Kidney (tissue), 14 donors: Measurements from ENCODE around the gene OLFML1. TPM values are rescaled to one million over a fixed set of nuclear protein-coding genes. Genes with fewer than 3 reads are reported as not detected.
"Not testable (repeated sequence)": the region's sequence is repeated elsewhere in the genome, so short reads cannot be mapped to it uniquely, and the experiment has no call there.

Experiments
- DNase-seq, 5 donors: peaks; one replicate each; pipeline ENCODE4 v3.0.0-alpha.2; 2013 to 2020
- FAIRE-seq: peaks from 2 replicates; lab custom pipeline; 2012; peaks lifted over from hg19 to GRCh38; lab: Jason Lieb, UNC
- H3K27ac ChIP-seq, 2 donors: one replicate each; pipeline ENCODE4 v1.7.0; 2013; ENCODE audit warnings: low read depth in 2 of 2, low read length in 2 of 2, inconsistent platforms in 1 of 2
- H3K27me3 ChIP-seq: one replicate; pipeline ENCODE4 v1.7.1; 2013; ENCODE audit warnings: low read length, inconsistent platforms; ENCODE audit not compliant: control insufficient read depth, insufficient read depth
- H3K36me3 ChIP-seq, 3 donors: one replicate each; pipeline versions ENCODE4 v1.7.0 to v1.7.1; 2013; ENCODE audit warnings: low read length in 3 of 3, control low read depth in 1 of 3, inconsistent platforms in 1 of 3; ENCODE audit not compliant: insufficient read depth in 3 of 3, control insufficient read depth in 2 of 3
- H3K4me1 ChIP-seq, 3 donors: one replicate each; pipeline versions ENCODE4 v1.7.0 to v1.7.1; 2013; ENCODE audit warnings: low read length in 3 of 3, inconsistent platforms in 1 of 3, low read depth in 1 of 3; ENCODE audit not compliant: control insufficient read depth in 2 of 3, insufficient read depth in 2 of 3
- H3K4me3 ChIP-seq, 3 donors: one replicate each; pipeline versions ENCODE4 v1.7.0 to v1.8.1; 2013; ENCODE audit warnings: low read length in 3 of 3, control low read depth in 1 of 3, inconsistent platforms in 1 of 3
- H3K9ac ChIP-seq, 3 donors: one replicate each; pipeline versions ENCODE4 v1.7.0 to v1.7.1; 2013; ENCODE audit warnings: low read length in 3 of 3, control low read depth in 1 of 3, inconsistent platforms in 1 of 3
- H3K9me3 ChIP-seq, 3 donors: one replicate each; pipeline versions ENCODE4 v1.7.0 to v1.7.1; 2013; ENCODE audit warnings: low read length in 3 of 3, control low read depth in 1 of 3, inconsistent platforms in 1 of 3; ENCODE audit not compliant: control insufficient read depth in 2 of 3, insufficient read depth in 1 of 3
- intact Hi-C: fragments of 100-400 bp; cut with DNase I; formaldehyde crosslinking; loops from one replicate; pipeline ENCODE4 v1.11.1; 2022
- polyA plus RNA-seq: library from polyadenylated mRNA; stranded (reverse); fragments of 350-450 nt; fragmentation: Illumina TruSeq; extraction: RNeasy Lipid Tissue Mini Kit (QIAGEN cat#74804); gene quantifications from one replicate; pipeline ENCODE4 v1.2.3, GENCODE V29; 2014; ENCODE audit warnings: low read depth, low replicate concordance; ENCODE audit not compliant: insufficient read depth
- total RNA-seq: library from RNA; stranded (reverse); fragmentation: NEBNext Ultra II Directional; extraction: Animal tissue kit (Norgen Biotek cat#: 25700); gene quantifications from one replicate; pipeline ENCODE4 v1.2.1, GENCODE V29; 2021
- TF ChIP-seq, protein P1 (sequence below): IDR thresholded peaks from 3 replicates; pipeline ENCODE4 v1.5.1; 2012; ENCODE audit warnings: mild to moderate bottlenecking, moderate library complexity, borderline replicate concordance; ENCODE audit not compliant: insufficient read depth; ENCODE audit errors: extremely low read depth
- donor health status: control.
- donor health status: control.
- donor health status: control.
- donor health status: control.
- donor health status: control.
- donor health status: DM: yes; HTN: yes; CAD: no.
- donor health status: Normal renal cell carcinoma (clear cell type).

The OLFML1 gene
- total and polyA plus RNA-seq, 2 donors from 2014 or later: 7.6 to 8.3 TPM

DNA sequence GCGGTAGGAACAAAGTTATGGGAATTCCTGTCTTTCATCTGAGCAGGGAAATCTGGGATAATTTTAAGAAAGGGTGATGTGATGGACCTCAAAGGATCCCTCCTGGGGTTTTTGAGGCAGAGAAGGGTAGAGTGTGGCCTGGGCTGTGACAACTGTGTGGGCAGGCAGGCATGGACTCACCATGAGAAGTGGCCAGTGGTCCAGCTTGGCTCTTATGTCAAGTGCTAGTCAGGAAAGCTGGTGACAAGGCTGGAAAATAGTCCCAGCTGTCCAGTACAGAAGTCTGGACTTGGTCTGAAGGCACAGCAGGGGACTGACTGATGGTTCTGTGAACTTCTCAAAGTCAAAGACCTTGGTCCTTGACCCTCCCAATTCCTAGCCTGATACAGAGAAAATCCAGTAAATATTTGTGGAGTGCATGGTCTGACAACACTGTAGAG is 30.2 kb downstream of the OLFML1 start:
- TF ChIP-seq, protein P1, sequence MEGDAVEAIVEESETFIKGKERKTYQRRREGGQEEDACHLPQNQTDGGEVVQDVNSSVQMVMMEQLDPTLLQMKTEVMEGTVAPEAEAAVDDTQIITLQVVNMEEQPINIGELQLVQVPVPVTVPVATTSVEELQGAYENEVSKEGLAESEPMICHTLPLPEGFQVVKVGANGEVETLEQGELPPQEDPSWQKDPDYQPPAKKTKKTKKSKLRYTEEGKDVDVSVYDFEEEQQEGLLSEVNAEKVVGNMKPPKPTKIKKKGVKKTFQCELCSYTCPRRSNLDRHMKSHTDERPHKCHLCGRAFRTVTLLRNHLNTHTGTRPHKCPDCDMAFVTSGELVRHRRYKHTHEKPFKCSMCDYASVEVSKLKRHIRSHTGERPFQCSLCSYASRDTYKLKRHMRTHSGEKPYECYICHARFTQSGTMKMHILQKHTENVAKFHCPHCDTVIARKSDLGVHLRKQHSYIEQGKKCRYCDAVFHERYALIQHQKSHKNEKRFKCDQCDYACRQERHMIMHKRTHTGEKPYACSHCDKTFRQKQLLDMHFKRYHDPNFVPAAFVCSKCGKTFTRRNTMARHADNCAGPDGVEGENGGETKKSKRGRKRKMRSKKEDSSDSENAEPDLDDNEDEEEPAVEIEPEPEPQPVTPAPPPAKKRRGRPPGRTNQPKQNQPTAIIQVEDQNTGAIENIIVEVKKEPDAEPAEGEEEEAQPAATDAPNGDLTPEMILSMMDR: no peak
- no peak overlapping the region for H3K27ac ChIP-seq
- intact Hi-C loops: no loop called here
- H3K36me3 ChIP-seq: no peaks in the 10 kb centered on the region
- H3K27me3 ChIP-seq: no peaks in the 10 kb centered on the region
- H3K4me1 ChIP-seq: peaks cover 0 to 35% (median 18%) of the 10 kb centered on the region in 3 donors
- H3K4me3 ChIP-seq: no peak overlapping the region
- H3K9ac ChIP-seq: no peak overlapping the region
- FAIRE-seq (no peak), DNase-seq (no peak)
- H3K9me3 ChIP-seq: no peaks in the 10 kb centered on the region

DNA sequence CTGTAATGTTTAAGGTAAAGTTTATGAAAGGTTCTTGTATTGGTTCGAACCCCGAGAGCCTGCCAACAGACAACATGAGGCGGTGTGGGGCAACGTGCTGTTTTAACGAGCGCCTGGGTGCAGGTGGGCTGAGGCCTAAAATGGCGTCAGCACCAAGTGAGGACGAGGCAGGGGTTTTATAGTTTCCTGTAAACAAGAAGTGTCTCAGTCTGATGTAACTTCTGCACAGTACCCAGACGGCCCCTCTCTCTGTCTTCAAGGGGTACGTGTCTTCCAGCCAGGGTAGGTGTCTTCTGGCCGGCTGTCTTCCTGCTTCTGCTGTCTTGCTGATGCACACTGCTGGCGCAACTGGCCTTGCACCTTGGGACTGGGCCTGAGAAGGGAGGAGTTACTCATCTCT is 31.2 kb downstream of the OLFML1 start:
- H3K4me3 ChIP-seq: no peak overlapping the region
- no peak overlapping the region for H3K9ac ChIP-seq
- peaks cover 0 to 27% (median 13%) of the 10 kb centered on the region in 3 donors for H3K4me1 ChIP-seq
- H3K36me3 ChIP-seq: no peaks in the 10 kb centered on the region
- TF ChIP-seq, protein P1: no peak
- H3K27me3 ChIP-seq: no peaks in the 10 kb centered on the region
- intact Hi-C loops: no loop called here
- no peak for DNase-seq
- no peak overlapping the region for H3K27ac ChIP-seq
- no peak for FAIRE-seq
- no peaks in the 10 kb centered on the region for H3K9me3 ChIP-seq

GRCh38 chr11:7517743-7518142 is 32.4 kb downstream of the OLFML1 start:
- peaks cover 0 to 14% (median 5%) of the 10 kb centered on the region in 3 donors for H3K4me1 ChIP-seq
- FAIRE-seq, H3K9ac ChIP-seq, H3K4me3 ChIP-seq, H3K27me3 ChIP-seq, H3K27ac ChIP-seq, H3K36me3 ChIP-seq, DNase-seq, H3K9me3 ChIP-seq, intact Hi-C loops: not testable (repeated sequence)

DNA sequence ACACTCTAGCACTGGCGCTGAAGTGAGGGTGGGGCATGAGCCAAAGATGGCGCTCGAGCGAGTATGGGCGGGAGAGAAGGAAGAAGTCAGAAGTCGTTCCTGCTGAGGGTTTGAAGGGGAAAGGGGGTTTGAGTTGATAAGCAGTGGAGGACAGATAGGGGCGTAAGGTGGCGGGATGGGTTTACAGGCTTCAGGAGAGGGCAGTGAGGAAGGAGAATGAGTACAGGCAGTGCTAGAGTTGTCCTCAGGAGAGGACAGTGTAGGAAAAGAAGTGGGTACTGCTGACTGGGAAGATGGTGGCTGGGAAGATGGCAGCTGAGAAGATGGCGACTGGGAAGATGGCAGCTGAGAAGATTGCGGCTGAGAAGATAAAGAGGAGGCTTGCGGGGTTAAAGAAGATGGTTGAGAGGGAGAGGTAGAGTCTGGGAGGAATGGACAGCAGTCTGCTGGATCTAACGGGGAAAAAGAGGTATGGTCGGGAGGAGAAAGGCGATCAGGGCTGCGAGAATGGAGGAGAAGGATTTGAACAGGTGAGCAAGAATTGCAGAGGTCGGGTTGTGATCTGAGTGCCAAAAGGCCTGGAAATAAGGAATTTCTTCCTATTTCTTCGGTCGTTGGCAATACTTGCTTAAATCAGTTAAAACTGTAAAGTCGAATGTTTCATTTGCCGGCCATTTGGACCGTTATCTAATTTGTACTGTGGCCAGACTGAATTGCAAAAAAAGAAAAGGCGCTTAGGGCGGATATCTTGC is 33.7 kb downstream of the OLFML1 start:
- TF ChIP-seq, protein P1: no peak
- intact Hi-C loops: no loop called here
- H3K36me3 ChIP-seq: no peaks in the 10 kb centered on the region

More for the DNA sequence above, 33.7 kb downstream of the OLFML1 start:
- FAIRE-seq: no peak
- Histone ChIP-seq H3K9ac (no peak overlapping the region), H3K4me1 (peaks cover 0 to 12% (median 8%) of the 10 kb centered on the region in 3 donors), H3K27me3 (no peaks in the 10 kb centered on the region), H3K9me3 (no peaks in the 10 kb centered on the region), H3K4me3 (no peak overlapping the region), H3K27ac (no peak overlapping the region)
- DNase-seq: no peak
